GM12891 (cell line): ENCODE data around the gene TMEM161A.

Experiments
- DNase-seq: peaks from one replicate; pipeline ENCODE4 v3.0.0; 2011; ENCODE audit warnings: low spot score; ENCODE audit not compliant: insufficient read length
- FAIRE-seq: peaks from 2 replicates; lab custom pipeline; 2011; peaks lifted over from hg19 to GRCh38; lab: Jason Lieb, UNC
- PAX5 ChIP-seq: IDR thresholded peaks from 2 replicates; pipeline ENCODE4 v1.6.1; 2011; ENCODE audit warnings: low read length, moderate library complexity, mild to moderate bottlenecking; ENCODE audit not compliant: insufficient read depth, severe bottlenecking
- POLR2A ChIP-seq: IDR thresholded peaks from 2 replicates; pipeline ENCODE4 v1.6.1; 2011; ENCODE audit warnings: low read depth, low read length, control low read depth
- POLR2AphosphoS5 ChIP-seq: IDR thresholded peaks from 2 replicates; pipeline ENCODE4 v1.6.1; 2011; ENCODE audit warnings: low read depth, low read length, control low read depth
- POU2F2 ChIP-seq: IDR thresholded peaks from 2 replicates; pipeline ENCODE4 v1.6.1; 2011; ENCODE audit warnings: low read depth, mild to moderate bottlenecking, control low read depth, low read length, moderate library complexity
- SPI1 ChIP-seq: IDR thresholded peaks from 2 replicates; pipeline ENCODE4 v1.6.1; 2011; ENCODE audit warnings: low read depth, low read length, control low read depth
- TAF1 ChIP-seq: IDR thresholded peaks from 2 replicates; pipeline ENCODE4 v1.6.1; 2011; ENCODE audit warnings: low read depth, low read length, control low read depth

The TMEM161A gene

DNA sequence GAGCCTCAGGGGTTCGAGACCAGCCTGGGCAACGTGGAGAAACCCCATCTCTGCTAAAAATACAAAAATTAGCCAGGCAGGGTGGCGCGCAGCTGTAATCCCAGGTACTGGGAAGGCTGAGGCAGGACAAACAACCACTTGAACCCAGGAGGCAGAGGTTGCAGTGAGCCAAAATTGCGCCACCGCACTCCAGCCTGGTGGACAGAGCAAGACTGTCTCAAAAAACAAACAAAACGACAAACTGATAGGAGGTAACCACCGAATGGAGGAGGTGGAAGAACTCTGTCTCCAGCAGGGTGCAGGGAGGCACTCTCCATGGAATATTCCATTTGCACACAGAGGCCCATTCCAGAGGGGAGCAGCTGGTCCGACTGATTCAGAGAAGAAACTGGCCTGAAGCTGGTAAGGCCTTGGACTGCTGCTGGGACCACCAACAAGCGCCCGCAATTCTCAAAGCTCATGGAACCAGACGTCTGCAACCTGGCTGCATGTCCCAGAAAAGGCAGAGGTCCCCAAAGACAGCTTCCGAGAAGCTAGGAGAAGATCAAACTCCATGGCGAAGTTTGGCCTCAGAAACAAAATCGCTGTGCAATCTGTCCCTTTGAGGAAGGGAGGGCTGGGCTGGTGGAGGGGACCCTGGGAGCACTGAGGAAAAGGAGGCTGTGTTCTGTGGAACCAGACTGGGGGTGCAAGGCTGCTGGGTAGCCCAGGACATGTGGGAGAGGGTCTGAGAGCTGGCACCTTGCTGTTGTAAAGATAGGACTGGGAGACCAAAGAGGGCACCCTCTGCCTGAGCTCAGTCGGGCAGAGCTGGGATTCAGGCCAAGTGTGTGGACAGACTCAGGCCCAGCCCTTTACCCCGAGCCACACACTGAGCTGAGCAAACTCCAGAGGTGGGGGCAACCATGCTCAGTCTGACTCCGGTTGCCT, 39.3 kb downstream of the TMEM161A start:
- TF ChIP-seq POLR2AphosphoS5 (no peak), PAX5 (no peak), POU2F2 (no peak), TAF1 (no peak), POLR2A (no peak), SPI1 (no peak)
- DNase-seq (no peak), FAIRE-seq (no peak)

- DNase-seq (no peak), FAIRE-seq (no peak)
- TF ChIP-seq POLR2A (no peak), SPI1 (no peak), PAX5 (no peak), POU2F2 (no peak), TAF1 (no peak), POLR2AphosphoS5 (no peak)
These were observed 40.1 kb downstream of the TMEM161A start for GRCh38 chr19:19098084-19098702.

GRCh38 chr19:19096641-19097627, 41.3 kb downstream of the TMEM161A start:
- FAIRE-seq (no peak), DNase-seq (no peak)
- TF ChIP-seq POLR2A: no peak
- no peak for TF ChIP-seq SPI1
- no peak for TF ChIP-seq POU2F2
- TF ChIP-seq PAX5: no peak
- TF ChIP-seq TAF1: no peak
- TF ChIP-seq POLR2AphosphoS5: no peak

DNA sequence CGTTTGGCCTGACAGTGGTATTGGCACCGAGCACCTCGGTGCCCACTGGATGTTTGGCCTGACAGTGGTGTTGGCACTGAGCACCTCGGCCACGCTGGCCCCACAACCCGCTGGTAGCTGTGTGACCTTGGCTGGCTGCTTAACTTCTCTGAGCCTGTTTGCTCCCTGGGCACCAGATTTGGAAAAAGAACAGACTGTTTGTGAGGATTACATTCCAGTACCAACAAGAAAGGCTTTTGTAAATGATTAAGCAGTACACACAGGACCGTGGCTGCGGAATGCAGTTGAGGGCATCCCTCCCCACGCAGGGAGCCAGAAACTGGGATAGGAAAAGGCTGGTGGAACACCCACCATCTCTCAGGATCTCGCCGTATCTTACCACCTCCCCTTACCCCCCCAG, 42.6 kb downstream of the TMEM161A start:
- FAIRE-seq: no peak
- TF ChIP-seq POLR2AphosphoS5 (no peak), POLR2A (no peak), TAF1 (no peak), SPI1 (no peak)
- DNase-seq: no peak

DNA sequence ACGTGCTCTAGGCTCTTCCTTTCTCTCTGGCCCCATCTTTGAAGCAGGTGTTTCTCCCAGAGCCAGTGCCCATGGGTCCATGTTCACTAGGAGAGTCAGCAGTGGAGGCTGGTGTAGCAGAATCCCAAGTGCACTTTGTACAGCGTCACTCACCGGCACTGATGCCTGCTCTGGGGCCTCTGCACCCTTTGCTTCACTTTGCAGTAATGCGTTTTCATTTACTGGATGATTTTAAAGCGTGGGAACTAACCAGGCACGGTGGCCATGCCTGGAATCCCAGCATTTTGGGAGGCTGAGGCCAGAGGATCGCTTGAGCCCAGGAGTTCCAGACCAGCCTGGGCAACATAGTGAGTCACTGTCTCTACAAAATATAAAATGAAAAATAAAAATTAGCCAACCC, 43.8 kb downstream of the TMEM161A start:
- FAIRE-seq (no peak), DNase-seq (no peak)
- TF ChIP-seq TAF1: no peak
- TF ChIP-seq POLR2A: no peak
- no peak for TF ChIP-seq POLR2AphosphoS5
- no peak for TF ChIP-seq SPI1
- TF ChIP-seq POU2F2: no peak
- TF ChIP-seq PAX5: no peak

DNA sequence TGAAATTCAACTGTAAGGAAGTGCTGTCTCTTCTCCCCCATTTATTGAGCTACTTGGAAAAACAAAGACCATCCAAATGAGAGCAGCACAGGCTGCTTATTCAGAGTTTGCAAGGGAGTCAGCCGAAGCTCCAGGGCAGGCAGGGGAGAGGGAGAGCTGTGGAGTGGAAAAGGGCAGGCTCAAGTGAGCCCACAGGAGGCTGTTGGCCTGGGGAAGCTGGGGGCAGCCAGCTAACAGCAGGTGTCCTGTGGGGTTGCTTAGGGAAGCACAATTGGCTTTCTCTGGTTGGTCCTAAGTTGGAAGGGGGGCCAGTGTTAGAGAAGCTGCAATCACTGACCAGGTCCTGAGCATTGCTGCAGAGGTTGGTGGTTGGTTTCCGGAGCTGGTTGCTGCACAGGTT, 50.6 kb downstream of the TMEM161A start:
- DNase-seq (no peak), FAIRE-seq (no peak)
- no peak for TF ChIP-seq POLR2AphosphoS5
- TF ChIP-seq PAX5: no peak
- no peak for TF ChIP-seq POLR2A
- no peak for TF ChIP-seq SPI1

GRCh38 chr19:19083413-19084178, 54.7 kb downstream of the TMEM161A start:
- DNase-seq (no peak), FAIRE-seq (no peak)
- TF ChIP-seq POLR2A (no peak), POLR2AphosphoS5 (no peak), PAX5 (no peak), POU2F2 (no peak), SPI1 (no peak), TAF1 (no peak)

DNA sequence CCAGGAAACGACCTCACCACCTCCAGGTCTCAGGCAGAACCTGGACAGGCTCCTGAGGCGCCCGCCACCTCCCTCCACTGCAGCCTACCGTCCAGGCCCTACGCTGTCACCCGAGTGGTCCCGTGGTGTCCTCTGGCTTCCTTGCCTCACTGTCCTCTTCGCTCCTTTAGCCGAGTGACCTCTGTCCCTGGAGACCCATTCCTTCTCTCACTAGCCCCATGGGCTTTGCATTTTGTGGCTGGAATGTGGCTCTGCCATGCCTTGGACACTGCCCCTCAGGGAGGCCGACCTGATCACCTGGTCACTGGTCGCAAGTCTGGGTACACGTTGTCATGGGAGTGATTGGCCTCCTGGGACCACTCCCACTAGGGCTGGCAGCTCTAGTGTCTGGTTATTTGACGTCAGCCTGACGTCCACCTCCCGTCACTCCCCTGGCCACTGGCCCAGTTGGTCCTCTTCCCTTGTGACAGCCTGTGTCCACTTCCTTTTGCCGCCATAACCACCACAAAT, 56.6 kb downstream of the TMEM161A start:
- DNase-seq (no peak), FAIRE-seq (no peak)
- TF ChIP-seq POLR2AphosphoS5 (no peak), POLR2A (no peak), TAF1 (no peak), PAX5 (no peak), SPI1 (no peak)

GRCh38 chr19:19079571-19079970, 58.7 kb downstream of the TMEM161A start:
- FAIRE-seq: no peak

More at GRCh38 chr19:19079571-19079970, 58.7 kb downstream of the TMEM161A start:
- no peak for DNase-seq
- TF ChIP-seq PAX5 (no peak), TAF1 (no peak), POLR2A (no peak), SPI1 (no peak), POU2F2 (no peak), POLR2AphosphoS5 (no peak)
